Endothelial cell (in vitro differentiated cells): ENCODE data around the gene NRXN3. TPM values are rescaled to one million over a fixed set of nuclear protein-coding genes. Genes with fewer than 3 reads are reported as not detected.

ENCODE experiments used
- DNase-seq: peaks from one replicate; pipeline ENCODE4 v3.0.0; 2021; ENCODE audit warnings: low spot score
- H3K27ac Mint-ChIP-seq: one replicate; pipeline ENCODE4 v1.8.0; 2021; ENCODE audit warnings: mixed read lengths, inconsistent platforms; ENCODE audit not compliant: unreplicated experiment
- H3K27me3 Mint-ChIP-seq: one replicate; pipeline ENCODE4 v1.8.0; 2021; ENCODE audit warnings: mild to moderate bottlenecking, moderate library complexity, mixed read lengths, inconsistent platforms; ENCODE audit not compliant: unreplicated experiment
- H3K36me3 Mint-ChIP-seq: one replicate; pipeline ENCODE4 v1.8.0; 2021; ENCODE audit warnings: mild to moderate bottlenecking, low read depth, mixed read lengths, inconsistent platforms; ENCODE audit not compliant: unreplicated experiment
- H3K4me1 Mint-ChIP-seq: one replicate; pipeline ENCODE4 v1.8.0; 2021; ENCODE audit warnings: mild to moderate bottlenecking, mixed read lengths, inconsistent platforms; ENCODE audit not compliant: unreplicated experiment
- H3K4me3 Mint-ChIP-seq: one replicate; pipeline ENCODE4 v1.8.0; 2021; ENCODE audit warnings: mild to moderate bottlenecking, mixed read lengths, inconsistent platforms; ENCODE audit not compliant: unreplicated experiment
- H3K9me3 Mint-ChIP-seq: one replicate; pipeline ENCODE4 v1.8.0; 2021; ENCODE audit warnings: mixed read lengths, inconsistent platforms; ENCODE audit not compliant: unreplicated experiment
- total RNA-seq: library from RNA; stranded (reverse); fragmentation: NEBNext Ultra II Directional; extraction: Animal tissue kit (Norgen Biotek cat#: 25700); gene quantifications from one replicate; pipeline ENCODE4 v1.2.1, GENCODE V29; 2021; ENCODE audit not compliant: unreplicated experiment
- TF ChIP-seq, protein P1 (sequence below): fragments of 200-600 bp; sonication (generic); IDR thresholded peaks from one replicate; pipeline ENCODE4 v1.5.0; 2021; ENCODE audit warnings: antibody characterized with exemption; ENCODE audit not compliant: unreplicated experiment

Gene NRXN3
- total RNA-seq, 1 donor from 2014 or later: 2.3 TPM

DNA sequence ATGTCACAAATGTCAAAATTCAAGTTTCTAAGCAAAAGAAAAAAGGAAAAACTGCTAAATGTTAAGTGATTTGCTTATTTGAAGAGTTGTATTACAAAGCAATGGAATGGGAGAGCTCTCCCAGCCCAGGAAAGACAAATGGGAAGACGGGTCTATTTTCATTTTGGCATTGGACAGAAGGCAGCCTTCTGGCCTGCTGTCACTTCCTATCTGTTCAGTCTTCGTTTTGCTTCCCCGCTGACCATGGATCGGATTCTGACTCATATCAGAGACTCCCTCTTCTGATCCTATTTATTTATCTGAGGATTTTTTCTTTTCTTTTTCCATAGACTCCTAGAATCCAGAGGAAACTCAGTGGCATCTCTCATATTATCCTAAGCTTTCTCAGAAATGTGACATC, 1406.3 kb downstream of the NRXN3 start:
- peaks cover 10% of the 10 kb centered on the region for H3K4me1 Mint-ChIP-seq
- TF ChIP-seq, protein P1, sequence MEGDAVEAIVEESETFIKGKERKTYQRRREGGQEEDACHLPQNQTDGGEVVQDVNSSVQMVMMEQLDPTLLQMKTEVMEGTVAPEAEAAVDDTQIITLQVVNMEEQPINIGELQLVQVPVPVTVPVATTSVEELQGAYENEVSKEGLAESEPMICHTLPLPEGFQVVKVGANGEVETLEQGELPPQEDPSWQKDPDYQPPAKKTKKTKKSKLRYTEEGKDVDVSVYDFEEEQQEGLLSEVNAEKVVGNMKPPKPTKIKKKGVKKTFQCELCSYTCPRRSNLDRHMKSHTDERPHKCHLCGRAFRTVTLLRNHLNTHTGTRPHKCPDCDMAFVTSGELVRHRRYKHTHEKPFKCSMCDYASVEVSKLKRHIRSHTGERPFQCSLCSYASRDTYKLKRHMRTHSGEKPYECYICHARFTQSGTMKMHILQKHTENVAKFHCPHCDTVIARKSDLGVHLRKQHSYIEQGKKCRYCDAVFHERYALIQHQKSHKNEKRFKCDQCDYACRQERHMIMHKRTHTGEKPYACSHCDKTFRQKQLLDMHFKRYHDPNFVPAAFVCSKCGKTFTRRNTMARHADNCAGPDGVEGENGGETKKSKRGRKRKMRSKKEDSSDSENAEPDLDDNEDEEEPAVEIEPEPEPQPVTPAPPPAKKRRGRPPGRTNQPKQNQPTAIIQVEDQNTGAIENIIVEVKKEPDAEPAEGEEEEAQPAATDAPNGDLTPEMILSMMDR: no peak

DNA sequence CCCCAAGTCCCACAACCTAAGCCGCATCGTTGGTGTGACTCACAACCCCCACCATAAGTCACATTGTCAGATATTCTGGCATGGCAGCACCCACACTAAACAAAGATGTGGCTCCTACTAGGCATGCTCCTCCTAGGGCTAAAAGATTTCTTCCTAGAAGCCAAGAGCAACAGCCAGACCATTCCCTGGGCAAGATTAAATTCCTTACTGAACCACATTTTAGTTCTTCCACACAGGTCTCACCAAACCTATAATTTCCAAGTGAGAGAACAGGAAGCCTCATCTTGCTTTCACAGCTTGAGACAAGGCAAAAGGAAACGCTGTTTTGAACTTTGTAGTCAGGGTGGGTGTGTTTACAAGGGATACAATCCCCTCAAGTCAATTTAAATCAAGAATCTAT, 1408.3 kb downstream of the NRXN3 start:
- no peak overlapping the region for H3K27ac Mint-ChIP-seq
- no peaks in the 10 kb centered on the region for H3K9me3 Mint-ChIP-seq
- DNase-seq: no peak
- peaks cover 1% of the 10 kb centered on the region for H3K27me3 Mint-ChIP-seq
- peaks cover 8% of the 10 kb centered on the region for H3K4me1 Mint-ChIP-seq
- TF ChIP-seq, protein P1: no peak
- no peak overlapping the region for H3K4me3 Mint-ChIP-seq
- H3K36me3 Mint-ChIP-seq: no peaks in the 10 kb centered on the region

More for the DNA sequence above, 1406.3 kb downstream of the NRXN3 start:
- H3K9me3 Mint-ChIP-seq: no peaks in the 10 kb centered on the region
- H3K27me3 Mint-ChIP-seq: peaks cover 1% of the 10 kb centered on the region
- DNase-seq: no peak
- H3K27ac Mint-ChIP-seq: no peak overlapping the region
- H3K36me3 Mint-ChIP-seq: no peaks in the 10 kb centered on the region
- H3K4me3 Mint-ChIP-seq: no peak overlapping the region

DNA sequence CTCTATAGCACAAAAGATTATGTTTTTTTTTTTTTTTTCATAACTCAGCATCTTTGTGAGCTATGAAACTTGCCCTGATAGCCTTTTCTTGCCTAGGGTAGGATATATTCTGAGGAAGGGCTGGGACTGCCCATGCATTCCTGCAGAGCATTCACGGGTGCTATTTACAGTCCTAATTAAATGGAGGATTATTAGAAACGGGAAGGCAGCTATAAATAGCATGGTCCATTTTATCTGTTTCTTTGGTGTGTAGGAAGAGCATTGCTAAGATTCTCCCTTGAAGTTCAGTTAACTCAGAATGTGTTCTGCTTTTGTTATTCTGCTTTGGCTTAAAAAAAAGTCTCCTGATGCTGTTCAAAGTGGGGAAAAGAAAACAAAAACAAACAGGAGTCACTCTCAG, 1410.2 kb downstream of the NRXN3 start:
- H3K27ac Mint-ChIP-seq: no peak overlapping the region
- peaks cover 8% of the 10 kb centered on the region for H3K4me1 Mint-ChIP-seq
- H3K4me3 Mint-ChIP-seq: no peak overlapping the region
- H3K9me3 Mint-ChIP-seq: no peaks in the 10 kb centered on the region
- TF ChIP-seq, protein P1: no peak
- H3K27me3 Mint-ChIP-seq: peaks cover 1% of the 10 kb centered on the region
- H3K36me3 Mint-ChIP-seq: no peaks in the 10 kb centered on the region
- DNase-seq: no peak

DNA sequence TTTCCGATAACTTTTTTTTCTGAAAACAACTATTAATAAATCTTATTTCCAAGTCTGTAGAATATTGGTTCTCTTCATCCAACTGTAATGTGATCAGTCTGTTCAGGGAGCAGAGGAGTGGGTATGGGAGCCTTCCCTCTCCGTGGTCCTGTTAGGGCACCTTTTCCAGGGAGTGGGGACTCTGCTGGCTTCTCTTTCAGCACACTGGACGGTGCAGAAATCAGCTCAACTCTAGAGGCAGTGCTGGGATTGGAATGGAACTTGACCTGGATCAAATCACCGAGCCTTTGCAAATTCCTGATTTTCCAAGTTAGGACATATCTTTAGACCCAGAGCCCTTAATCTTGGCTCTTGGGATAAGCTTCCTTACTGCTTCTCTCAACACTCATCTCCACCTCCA, 1410.7 kb downstream of the NRXN3 start:
- Mint-ChIP-seq H3K27me3 (peaks cover 1% of the 10 kb centered on the region), H3K4me1 (peaks cover 8% of the 10 kb centered on the region), H3K27ac (no peak overlapping the region), H3K36me3 (no peaks in the 10 kb centered on the region), H3K4me3 (no peak overlapping the region), H3K9me3 (no peaks in the 10 kb centered on the region)
- DNase-seq: no peak
- TF ChIP-seq, protein P1: no peak

DNA sequence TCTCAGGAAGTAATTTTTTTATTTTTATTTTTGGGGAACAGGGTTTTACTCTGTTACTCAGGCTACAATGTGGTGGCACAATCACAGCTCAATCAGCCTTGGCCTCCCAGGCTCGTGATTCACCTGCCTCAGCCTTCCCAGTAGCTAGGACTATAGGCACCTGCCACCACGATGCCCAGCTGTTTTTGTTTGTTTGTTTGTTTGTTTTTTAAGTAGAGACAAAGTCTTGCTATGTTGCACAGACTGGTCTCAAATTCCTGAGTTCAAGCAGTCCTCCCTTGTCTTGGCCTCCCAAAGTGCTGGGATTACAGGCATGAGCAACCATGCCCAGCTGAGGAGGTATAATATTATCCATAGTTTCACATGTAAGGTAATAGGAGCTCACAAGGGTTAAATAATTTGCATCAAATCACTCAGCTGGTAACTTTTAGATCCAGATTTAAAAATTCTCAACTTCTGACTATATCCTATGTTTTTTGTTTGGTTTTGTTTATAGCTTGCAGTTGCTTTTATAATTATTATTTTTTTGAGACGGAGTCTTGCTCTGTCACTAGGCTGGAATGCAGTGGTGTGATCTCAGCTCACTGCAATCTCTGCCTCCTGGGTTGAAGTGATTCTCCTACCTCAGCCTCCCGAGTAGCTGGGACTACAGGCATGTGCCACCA, 1411.9 kb downstream of the NRXN3 start:
- no peak for DNase-seq
- H3K4me1 Mint-ChIP-seq: peaks cover 8% of the 10 kb centered on the region
- no peaks in the 10 kb centered on the region for H3K36me3 Mint-ChIP-seq
- H3K27me3 Mint-ChIP-seq: no peaks in the 10 kb centered on the region
- TF ChIP-seq, protein P1: no peak
- H3K9me3 Mint-ChIP-seq: no peaks in the 10 kb centered on the region
- H3K27ac Mint-ChIP-seq: no peak overlapping the region
- H3K4me3 Mint-ChIP-seq: no peak overlapping the region
